ENCODE measurements around the gene UBC.
"Not testable (repeated sequence)": the region's sequence is repeated elsewhere in the genome, so short reads cannot be mapped to it uniquely, and the experiment has no call there.

The UBC gene

DNA sequence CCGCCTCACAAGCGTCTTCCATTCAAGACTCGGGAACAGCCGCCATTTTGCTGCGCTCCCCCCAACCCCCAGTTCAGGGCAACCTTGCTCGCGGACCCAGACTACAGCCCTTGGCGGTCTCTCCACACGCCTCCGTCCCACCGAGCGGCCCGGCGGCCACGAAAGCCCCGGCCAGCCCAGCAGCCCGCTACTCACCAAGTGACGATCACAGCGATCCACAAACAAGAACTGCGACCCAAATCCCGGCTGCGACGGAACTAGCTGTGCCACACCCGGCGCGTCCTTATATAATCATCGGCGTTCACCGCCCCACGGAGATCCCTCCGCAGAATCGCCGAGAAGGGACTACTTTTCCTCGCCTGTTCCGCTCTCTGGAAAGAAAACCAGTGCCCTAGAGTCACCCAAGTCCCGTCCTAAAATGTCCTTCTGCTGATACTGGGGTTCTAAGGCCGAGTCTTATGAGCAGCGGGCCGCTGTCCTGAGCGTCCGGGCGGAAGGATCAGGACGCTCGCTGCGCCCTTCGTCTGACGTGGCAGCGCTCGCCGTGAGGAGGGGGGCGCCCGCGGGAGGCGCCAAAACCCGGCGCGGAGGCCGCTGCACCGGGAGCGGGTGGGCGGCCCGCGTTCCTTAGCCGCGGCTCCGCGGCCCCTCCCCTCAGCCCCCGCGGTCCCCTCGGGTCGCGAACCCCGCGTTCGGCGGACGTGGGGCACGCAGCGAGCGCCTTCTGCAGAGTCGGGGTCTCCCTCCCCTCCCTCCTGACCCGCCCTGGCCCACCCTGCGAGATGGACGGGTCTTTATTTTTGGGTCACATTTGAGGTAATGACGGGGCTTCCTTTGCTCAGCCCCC lies at the start of gene UBC:
UBC (minus strand) TSS at position 259 of the 847 bp plus-strand sequence. CDS start 879 bp downstream, outside the sequence.
- DNase-seq (ENCODE audit: low read depth): peak; percentile 86

DNA sequence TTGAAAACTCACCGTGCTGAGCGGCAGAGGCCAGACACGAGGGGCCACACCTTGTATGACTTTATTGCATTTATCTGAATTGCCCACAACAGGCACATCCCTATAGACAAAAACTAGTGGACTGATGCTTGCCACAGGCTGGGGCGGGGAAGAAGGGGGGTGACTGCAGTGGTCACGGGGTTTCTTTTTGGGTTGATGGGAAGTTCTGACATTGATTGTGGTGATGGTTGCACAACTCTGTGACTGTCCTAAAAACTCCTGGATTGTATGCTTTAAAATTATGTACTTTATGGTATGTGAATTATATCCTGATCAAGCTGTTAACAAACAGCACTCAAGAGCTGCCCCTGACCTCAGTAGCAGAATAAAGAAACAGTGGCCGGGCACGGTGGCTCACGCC lies 48.8 kb upstream of the UBC start:
- no peak for DNase-seq (ENCODE audit: low read depth)

DNA sequence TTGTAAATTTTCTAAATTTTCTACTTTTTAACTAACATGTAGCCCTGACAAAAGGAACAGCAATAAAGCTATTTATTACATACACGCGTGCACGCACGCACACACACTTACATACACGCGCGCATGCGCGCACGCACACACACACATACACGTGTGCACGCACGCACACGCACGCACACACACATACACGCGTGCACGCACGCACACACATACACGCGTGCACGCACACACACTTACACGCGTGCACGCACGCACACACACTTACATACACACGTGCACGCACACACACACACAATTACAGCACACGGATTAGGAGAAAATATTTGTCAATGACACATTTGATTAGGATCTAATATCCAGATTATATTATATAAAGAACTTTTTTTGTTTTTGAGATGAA lies 46.6 kb upstream of the UBC start:
- no peak for DNase-seq (ENCODE audit: low read depth)

DNA sequence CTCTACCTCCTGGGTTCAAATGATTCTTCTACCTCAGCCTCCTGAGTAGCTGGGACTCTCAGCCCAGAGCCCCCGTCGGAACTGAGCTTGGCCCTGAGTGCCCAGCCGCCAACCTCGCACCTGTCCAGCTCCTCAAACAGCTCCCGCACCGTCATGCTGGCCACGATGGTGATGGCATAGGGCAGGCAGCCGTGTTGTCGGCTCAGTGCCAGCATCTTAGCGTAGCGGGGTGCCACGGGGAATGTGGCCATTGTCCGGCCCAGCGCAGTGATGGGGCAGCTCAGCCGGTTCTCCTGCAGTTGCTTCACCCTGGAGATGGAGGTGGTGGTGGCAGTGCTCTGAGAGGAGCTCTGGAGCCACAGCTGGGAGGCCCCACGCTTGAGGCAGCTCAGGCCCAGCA lies 42.1 kb upstream of the UBC start:
- no peak for DNase-seq (ENCODE audit: low read depth)

DNA sequence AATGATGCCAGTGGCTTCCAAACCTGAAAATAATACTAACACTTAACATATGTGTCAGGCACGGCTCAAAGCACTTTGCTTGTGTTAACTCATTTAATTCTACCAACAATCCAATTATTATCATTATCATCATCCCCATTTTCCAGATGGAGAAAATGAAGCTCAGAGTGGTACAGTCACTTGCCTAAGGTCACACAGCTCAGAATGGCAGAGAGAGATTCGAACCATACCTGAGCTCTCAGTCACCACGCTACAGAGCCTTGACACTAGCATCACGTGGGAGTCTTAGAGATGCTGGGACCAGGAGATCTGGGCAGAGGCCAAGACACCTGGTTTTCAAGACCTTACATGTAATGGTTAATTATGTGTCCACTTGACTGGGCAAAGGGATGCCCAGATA lies 40.3 kb upstream of the UBC start:
- DNase-seq (ENCODE audit: low read depth): no peak

DNA sequence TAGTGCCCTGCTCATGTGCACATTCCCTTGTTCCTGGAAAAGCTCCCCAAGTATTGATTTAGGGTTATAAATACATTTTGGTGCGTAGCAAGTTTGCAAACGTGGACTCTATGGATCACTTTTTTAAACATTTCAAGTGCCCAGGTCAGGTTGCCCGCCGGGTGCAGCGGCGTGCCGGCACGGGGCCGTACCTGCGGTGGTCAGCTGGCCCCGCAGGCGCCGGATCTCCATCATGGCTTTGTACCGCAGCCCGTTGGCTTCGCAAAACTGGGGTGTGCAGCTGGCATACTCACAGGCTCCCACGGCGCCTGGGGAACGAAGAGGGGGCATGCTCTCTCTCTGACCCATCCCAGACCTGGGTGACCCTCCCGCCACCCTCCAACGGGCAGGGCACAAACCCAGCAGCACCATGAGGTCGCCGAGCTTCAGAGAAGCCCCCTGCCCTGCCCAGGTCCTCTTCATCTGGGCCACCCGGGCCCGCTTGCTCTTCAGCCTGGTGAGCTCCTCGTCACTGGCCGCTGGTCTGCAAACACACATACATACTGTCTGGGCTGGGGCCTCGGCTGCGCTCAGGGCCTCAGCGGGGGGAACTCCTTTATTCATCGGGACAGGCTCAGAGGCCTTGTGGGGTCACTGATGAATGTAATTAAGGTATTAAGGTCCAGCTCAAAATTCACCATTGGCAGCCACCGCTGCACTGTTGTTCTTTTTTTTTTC lies 39.4 kb upstream of the UBC start:
- DNase-seq (ENCODE audit: low read depth): no peak

DNA sequence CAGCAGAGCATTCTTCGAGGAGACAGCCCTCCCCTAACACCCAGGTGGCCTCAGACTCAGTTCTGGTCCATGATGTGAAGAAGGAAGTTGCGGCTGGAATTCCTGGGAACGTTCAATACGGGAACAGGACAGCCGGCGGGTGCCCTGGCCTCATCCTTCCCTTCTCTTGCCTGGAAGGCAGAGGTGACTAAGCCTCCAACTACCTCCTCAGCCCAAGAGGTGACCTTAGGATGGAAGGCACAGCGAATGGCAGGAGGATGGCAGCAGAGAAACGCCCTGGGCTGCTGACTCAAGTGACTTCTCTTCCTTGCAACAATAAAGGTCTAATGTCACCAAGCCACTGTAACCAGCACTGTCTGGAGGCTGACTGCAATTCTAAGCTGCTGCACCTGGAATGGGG lies 38.4 kb upstream of the UBC start:
- DNase-seq (ENCODE audit: low read depth): no peak

DNA sequence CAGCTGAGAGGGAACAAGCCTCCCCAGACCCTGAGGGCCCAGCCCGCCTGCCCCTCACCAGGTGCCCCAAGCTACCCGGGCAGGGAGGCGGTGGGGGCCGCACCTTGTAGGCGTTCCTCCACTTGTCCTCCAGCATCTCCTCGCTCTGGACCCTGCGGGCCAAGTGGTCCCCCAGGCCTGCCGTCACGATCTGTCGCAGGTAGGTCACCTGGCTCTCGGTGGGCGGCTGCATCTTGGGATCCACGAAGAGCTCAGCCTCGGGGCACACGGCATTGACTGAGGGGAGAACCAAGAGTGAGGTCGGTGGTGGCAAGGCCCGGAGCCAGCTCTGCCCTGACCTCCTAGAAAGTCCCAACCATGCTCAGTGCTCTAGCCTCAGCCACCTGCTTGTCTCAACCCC lies 37.8 kb upstream of the UBC start:
- no peak for DNase-seq (ENCODE audit: low read depth)

DNA sequence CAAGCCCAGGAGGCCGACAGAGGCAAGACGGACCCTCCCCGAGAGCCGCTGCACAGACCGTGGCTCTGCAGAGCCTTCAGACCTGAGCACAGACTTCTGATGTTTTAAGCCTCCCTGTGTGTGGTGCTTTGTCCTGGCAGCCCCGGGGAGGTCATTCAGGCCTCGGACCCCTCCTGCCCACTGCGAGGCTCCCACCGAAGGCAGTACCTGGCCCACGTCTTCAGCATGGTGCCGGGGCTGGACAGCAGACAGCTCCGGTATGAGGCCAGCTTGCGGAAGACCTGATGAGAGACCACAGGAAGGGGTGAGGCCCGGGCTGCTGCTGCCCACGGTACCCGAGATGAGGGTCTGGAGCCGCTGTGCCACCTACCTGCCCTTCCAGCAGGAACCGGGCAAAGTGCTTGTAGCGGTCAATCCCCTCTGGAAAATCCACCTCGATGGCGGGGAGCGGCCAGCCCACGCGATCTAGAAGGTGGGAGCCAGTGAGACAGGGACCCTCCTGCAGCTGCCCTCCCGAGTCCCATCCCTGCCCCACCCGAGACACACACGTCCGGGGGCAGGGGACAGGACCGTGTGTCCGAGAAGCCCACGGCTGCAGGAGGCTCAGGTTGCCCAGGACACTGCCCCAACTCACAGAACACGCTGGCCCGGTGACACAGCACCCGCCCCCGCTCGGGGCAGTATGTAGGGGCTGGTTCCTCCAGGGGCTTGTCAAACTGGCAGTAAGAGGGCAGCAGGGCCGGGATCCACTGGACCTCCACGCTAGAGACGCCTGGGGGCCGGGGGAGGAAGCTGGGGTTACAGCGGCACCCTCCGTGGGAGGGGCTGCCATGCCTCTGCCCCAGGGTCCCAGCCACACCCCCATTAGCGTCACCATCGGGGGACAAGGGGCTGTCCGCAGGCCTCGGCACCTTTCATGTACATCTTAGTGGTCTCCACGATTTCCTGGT lies 35.6 kb upstream of the UBC start:
- no peak for DNase-seq (ENCODE audit: low read depth)

DNA sequence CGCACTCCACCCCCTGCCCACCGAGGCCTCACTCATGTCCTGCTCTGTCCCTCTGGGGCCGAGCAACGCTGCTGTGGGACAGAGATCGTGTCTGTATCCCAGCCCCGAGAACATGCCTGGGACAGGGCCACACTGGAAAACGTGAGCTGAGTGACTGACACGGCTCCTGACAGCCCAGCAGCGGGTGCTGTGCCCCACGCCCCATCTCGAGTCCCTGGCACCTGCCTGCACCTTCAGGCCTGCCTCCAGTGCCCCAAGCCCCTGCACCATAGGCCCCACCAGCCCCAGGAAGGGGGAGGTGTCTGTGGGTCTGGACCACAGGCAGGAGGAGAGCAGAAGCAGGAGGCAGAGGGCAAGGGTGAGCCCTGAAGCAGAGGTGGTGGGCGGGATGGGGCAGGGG lies 34.6 kb upstream of the UBC start:
- DNase-seq (ENCODE audit: low read depth): no peak

DNA sequence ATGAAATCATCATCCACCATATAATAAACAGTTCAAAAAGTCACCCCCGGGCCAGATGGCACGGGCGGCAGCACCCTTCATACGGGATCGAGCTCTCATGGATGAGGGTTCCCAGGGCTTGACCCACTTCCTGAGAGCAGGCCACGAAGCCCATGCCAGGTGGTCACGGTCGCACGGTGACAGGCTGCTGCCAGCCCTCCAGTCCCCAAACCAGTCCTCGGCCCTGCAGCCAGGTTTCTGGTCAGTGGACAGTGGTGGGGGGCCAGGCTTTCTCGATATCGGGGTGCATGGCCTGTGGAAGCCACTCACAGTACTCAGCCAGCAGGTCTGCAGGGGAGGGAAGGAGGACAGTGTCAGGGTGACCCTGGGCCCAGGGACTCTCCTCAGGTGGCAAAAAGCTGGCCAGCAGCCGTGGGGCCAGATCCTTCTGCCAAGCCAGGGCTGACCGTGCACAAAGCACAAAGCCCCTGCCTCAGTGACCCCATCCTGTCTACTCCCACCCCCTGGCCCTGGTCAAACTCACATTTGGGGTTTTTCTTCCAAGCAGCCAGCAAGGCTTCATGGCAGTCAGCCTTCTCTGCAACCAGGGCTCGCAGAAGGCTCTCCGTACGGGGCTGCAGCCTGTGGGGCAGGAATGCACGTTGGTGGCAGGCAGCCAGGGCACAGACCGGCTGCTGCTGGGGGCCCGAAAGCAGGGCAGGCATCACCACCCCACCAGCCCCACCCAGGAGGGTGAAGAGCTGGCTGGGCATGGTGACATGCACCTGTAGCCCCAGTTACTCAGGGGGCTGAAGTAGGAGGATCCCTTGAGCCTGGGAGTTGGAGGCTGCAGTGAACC lies 33.3 kb upstream of the UBC start:
- no peak for DNase-seq (ENCODE audit: low read depth)

DNA sequence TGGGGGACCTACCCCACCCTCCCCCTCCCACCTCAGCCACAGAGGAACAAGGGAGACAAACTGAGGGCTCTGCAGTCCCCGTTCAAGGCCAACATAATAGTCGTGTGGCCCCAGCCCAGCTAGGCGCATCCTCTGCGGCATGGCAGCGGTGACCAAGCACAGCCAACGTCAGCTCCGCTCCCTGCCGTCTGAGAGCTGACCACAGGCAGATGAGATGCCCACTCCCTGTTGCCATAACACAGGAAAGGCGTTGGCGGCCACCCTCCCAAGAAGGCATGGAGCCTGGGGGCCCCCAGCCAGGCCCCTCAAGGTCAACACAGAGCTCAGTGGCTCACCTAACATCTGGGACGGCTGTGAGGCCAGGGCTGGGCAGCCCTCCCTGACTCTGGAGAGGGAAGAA lies 32.6 kb upstream of the UBC start:
- no peak for DNase-seq (ENCODE audit: low read depth)

DNA sequence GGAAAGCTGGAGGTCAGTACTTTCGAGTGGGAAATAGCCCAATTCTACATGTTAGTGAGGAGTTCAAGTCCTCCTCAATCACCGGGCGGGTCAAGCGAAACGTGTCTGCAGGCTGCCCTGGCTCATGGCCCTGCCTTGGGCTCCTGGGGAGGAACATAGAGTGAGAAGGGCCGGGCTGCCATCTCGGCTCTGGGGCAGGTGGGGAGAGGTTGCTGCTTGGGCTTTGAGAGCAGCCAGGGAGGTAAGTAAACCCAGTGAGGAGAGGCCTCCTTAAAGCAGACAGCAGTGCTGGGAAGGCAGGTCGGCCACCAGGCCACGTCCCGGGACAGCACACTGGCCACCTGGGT lies 32.0 kb upstream of the UBC start:
- no peak for DNase-seq (ENCODE audit: low read depth)

DNA sequence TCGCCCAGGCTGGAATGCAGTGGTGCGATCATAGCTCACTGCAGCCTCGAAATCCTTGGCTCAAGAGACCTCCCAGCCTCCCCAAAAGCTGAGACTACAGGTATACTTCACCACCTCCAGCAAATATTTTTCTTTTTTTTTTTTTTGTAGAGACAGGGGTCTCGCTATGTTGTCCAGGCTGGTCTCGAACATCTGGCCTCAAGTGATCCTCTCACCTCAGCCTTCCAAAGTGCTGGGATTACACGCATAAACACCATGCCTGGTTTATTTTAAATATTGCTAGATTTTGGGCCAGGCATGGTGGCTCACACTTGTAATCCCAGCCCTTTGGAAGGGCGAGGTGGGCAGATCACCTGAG lies 26.7 kb upstream of the UBC start:
- DNase-seq (ENCODE audit: low read depth): no peak

DNA sequence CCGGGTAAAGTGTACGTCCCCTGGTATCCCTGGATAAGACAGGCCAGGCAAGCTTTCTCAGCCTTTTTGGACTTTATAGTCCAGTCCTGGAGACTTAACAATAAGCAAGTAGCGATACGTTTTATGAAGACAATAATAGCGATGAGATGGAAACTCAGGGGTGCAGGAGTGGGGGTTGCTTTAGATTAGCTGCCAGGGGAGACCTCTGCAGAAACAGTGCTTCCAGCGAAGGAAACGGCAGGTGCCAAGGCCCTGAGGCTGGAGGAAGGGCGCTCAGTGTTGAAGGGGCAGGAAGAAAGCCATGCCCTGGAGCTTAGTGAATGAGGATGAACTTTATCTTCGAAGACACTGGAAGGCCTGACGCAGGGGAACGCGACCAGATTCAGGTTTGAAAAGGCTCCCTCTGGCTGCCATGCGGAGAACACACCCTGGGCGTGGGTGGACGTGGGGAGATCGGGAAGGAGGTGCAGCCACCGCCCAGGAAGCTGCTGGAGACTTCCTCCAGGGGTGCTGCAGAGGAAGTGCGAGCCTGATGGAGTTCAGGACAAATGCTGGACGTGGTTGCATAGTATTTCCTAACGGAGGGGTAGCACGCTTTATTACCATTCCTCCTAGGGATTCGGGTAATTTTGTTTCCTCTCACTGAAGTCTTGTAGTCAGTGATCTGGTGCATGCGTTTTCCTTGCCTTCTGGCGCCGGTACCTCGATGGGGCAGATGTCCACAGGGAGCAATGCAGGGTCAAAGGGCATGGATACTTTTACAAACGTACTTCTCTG lies 26.1 kb upstream of the UBC start:
- DNase-seq (ENCODE audit: low read depth): peak; percentile 78

DNA sequence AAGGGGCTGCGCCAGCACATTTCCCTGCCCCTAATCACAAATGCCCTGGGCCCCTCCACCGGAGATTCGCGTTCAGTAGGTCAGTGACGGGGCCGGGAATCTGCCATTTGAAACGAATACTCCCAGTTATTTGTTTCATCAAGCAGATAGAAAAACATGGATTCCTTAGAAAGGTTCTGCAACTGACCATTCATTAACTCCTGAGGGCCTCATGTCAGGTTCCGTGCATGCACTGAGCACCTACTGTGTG lies 25.6 kb upstream of the UBC start:
- no peak for DNase-seq (ENCODE audit: low read depth)

DNA sequence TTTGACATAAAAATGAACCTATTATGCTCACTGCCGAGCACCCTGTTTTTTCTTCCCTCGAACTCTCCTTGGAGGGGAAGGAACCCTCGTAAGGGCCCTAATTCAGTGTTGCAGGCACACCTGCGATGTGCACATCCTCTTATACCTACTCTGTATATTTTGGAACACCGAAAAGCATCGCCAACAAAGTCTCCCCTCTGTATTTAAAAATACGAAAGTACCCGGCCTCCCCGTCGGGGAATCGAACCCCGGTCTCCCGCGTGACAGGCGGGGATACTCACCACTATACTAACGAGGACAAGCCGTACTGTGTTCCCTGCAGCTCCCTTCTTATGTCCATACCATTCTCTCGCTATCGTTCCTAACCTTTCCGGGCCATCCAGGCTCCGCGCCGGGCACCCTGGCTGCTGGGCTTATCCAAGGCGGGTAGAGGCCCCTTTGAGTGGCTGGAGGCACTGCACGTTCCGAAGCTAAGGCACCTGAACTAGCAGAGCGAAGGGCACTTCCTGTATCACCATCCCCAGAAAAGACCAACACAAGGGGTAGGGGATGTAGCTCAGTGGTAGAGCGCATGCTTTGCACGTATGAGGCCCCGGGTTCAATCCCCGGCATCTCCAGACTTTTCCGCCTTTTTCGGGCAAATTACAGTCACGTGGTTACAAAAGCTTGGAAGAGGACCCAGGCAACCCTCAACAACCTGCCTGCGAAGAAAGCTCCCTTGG lies 25.1 kb upstream of the UBC start:
- peak; percentile 91 for DNase-seq (ENCODE audit: low read depth)

DNA sequence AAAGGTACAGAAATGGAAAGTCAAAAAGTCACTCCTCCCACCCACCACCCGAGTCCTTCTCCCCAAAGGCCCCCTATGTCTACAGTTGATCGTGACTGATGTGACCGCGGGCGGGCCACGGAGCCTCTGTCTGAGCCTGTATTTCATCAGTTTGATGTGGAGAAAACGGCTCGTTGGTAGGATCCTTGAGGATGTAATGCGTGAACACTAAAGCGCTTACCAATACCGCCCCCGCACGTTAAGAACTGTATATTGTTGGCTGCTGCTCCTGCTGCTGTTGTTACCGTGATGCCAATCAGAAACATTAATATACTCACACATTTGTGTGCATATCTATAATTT lies 24.6 kb upstream of the UBC start:
- DNase-seq (ENCODE audit: low read depth): peak; percentile 74

DNA sequence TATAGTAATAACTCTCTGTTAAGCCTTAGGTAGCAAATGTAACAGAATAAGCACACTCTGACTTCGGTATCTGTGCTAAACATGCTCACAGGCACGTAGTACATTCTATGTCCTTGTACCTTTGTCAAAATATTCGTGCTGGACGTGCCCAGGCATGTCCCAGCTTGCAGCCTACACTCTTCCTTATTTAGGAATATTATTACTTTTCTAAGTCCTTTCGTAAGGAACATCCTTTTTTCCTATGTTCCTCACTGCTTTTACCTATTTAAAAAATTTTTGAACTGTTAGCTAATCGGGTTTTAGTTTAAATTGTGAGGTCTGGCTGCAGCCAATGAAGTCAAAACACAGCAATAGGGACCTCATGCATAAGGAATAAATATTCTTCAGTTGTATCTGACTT lies 24.1 kb upstream of the UBC start:
- no peak for DNase-seq (ENCODE audit: low read depth)

DNA sequence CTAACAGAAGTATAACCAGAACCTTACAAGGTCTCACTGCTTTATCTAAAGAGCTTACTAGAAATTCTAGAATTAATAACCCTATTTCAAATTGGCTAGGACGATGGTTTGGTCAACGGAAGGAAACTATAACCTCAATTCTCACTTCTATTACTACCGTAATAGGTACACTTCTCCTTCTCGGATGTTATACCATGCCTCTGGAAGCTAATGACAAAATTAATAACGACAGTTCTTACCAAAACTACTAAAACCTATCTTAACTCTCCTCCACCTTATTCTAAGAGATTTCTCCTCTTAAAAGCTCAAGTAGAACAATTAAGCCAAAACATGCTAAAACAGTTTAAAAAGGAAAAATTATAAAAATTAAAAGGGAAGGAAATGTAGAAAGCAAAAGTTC lies 23.7 kb upstream of the UBC start:
- no peak for DNase-seq (ENCODE audit: low read depth)

DNA sequence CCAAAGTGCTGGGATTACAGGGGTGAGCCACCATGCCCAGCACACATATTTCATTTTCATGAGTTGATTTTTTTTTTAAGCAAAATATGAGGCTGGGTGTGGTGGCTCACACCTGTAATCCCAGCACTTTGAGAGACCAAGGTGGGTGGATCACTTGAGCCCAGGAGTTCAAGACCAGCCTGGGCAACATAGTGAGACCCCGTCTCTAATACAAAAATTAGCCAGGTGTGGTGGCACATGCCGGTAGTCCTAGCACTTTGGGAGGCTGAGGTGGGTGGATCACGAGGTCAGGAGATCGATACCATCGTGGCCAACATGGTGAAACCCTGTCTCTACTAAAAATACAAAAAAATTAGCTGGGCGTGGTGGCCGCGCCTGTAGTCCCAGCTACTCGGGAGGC lies 17.1 kb upstream of the UBC start:
- DNase-seq (ENCODE audit: low read depth): not testable (repeated sequence)
